ENCODE results near the gene HOMEZ. TPM values are rescaled to one million over a fixed set of nuclear protein-coding genes. Genes with fewer than 3 reads are reported as not detected.

The HOMEZ gene
- total and polyA plus RNA-seq, 2 donors (not counting 3 experiments of a cell fraction or from before 2014, with no cell fraction given) = 11.3 to 16.8 TPM

DNA sequence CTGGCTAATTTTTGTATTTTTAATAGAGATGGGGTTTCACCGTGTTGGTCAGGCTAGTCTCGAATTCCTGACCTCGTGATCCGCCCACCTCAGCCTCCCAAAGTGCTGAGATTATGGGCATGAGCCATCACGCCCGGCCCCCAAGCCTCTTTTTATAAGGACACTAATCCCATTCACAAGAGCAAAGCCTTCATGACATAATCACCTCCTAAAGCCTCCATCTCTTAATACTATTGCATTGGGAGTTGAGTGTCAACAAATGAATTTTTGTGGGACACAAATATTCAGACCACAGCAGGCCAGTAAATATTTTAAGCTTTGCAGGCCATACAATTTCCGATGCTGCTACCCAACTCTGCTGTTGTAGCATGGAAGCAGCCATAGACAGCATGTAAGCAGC is 37.3 kb downstream of the HOMEZ start:
- Histone ChIP-seq H3K27ac (ENCODE audit: insufficient read depth, low read depth, low read length) (no peak overlapping the region), H3K79me2 (ENCODE audit: control insufficient read depth, insufficient read depth, low read length) (no peaks in the 10 kb centered on the region), H3K4me2 (ENCODE audit: insufficient read depth, low read length) (no peak overlapping the region), H3K9ac (replicated peaks; ENCODE audit: extremely low read depth, insufficient read depth, low read length) (no peak overlapping the region), H3K36me3 (ENCODE audit: control insufficient read depth in 2 of 2, extremely low read depth in 1 of 2, insufficient read depth in 2 of 2, low read length in 2 of 2) (no peaks in the 10 kb centered on the region), H3K9me1 (replicated peaks; ENCODE audit: control insufficient read depth, extremely low read depth, insufficient read depth, low read length) (no peaks in the 10 kb centered on the region), H3K4me1 (ENCODE audit: control insufficient read depth, extremely low read depth, insufficient read depth, low read length) (no peaks in the 10 kb centered on the region), H3K4me3 (replicated peaks in 1 of 3; ENCODE audit: insufficient read depth in 1 of 3, low read depth in 1 of 3, low read length in 3 of 3) (no peak overlapping the region), H3K27me3 (ENCODE audit: control insufficient read depth in 2 of 2, insufficient read depth in 2 of 2, low read length in 2 of 2) (peaks cover 11 to 13% of the 10 kb centered on the region in 2 experiments), H3K9me3 (replicated peaks; ENCODE audit: control insufficient read depth, insufficient read depth, low read length) (no peaks in the 10 kb centered on the region), H4K20me1 (replicated peaks; ENCODE audit: control insufficient read depth, extremely low read depth, insufficient read depth, low read length) (no peaks in the 10 kb centered on the region), H2AFZ (ENCODE audit: low read depth, low read length) (no peak overlapping the region)
- no TSS peak for BruUV-seq (replicated peaks)
- no peak for TF ChIP-seq GATA2 (IDR thresholded peaks at IDR 0.05; ENCODE audit: insufficient read depth, insufficient read length, low read depth, low read length)
- no peak for TF ChIP-seq POLR2AphosphoS5 (IDR thresholded peaks at IDR 0.05; ENCODE audit: insufficient read depth, low read depth, low read length)
- TF ChIP-seq, protein P1, sequence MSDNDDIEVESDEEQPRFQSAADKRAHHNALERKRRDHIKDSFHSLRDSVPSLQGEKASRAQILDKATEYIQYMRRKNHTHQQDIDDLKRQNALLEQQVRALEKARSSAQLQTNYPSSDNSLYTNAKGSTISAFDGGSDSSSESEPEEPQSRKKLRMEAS (IDR thresholded peaks at IDR 0.05; ENCODE audit: insufficient read depth, insufficient read length) = no peak
- TF ChIP-seq, protein P2, sequence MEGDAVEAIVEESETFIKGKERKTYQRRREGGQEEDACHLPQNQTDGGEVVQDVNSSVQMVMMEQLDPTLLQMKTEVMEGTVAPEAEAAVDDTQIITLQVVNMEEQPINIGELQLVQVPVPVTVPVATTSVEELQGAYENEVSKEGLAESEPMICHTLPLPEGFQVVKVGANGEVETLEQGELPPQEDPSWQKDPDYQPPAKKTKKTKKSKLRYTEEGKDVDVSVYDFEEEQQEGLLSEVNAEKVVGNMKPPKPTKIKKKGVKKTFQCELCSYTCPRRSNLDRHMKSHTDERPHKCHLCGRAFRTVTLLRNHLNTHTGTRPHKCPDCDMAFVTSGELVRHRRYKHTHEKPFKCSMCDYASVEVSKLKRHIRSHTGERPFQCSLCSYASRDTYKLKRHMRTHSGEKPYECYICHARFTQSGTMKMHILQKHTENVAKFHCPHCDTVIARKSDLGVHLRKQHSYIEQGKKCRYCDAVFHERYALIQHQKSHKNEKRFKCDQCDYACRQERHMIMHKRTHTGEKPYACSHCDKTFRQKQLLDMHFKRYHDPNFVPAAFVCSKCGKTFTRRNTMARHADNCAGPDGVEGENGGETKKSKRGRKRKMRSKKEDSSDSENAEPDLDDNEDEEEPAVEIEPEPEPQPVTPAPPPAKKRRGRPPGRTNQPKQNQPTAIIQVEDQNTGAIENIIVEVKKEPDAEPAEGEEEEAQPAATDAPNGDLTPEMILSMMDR (IDR thresholded peaks at IDR 0.05; ENCODE audit: extremely low read depth in 1 of 2, insufficient read depth in 1 of 2, low read depth in 1 of 2, low read length in 2 of 2) = no peak
- no peak for TF ChIP-seq FOS (IDR thresholded peaks at IDR 0.05; ENCODE audit: borderline replicate concordance, insufficient read depth, low read length)
- TF ChIP-seq EZH2 (IDR thresholded peaks at IDR 0.05; ENCODE audit: borderline replicate concordance, low read depth, low read length, severe bottlenecking) = no peak
- no peak for TF ChIP-seq MYC (IDR thresholded peaks at IDR 0.05; ENCODE audit: low read depth, low read length)
- TF ChIP-seq JUN (IDR thresholded peaks at IDR 0.05; ENCODE audit: borderline replicate concordance, insufficient read depth, insufficient read length, low read depth) = no peak
- TF ChIP-seq POLR2A (IDR thresholded peaks at IDR 0.05; ENCODE audit: low read depth, low read length) = no peak
- dilution Hi-C loops (cut with MboI; ENCODE audit: extremely low pct_ligation_motif_present, low sequenced_read_pairs) (no loop called here), intact Hi-C loops (cut with micrococcal nuclease) (no loop called here)
- DNase-seq (ENCODE audit: low read depth, low spot score) (no peak), FAIRE-seq (no peak)
- ChIA-PET POLR2A (no interaction called here), CTCF (interaction anchor here (0.8 to 1.3 kb wide), 2 partner anchors 11 to 128 kb away, joined by 3 read pairs; partner anchors contain the start of gene RNF212B)

Measured in endothelial cell of umbilical vein (primary cell).